Coronary artery (tissue), 2 donors: ENCODE data around the gene ZNF414.

Source experiments
- DNase-seq: peaks from one replicate; pipeline ENCODE4 v3.0.0-alpha.2; 2017; ENCODE audit warnings: low spot score
- H3K27ac ChIP-seq, 2 donors: fragments of 200-600 bp; sonication (generic); one replicate each; pipeline ENCODE4 v1.5.1; 2016 to 2019
- H3K4me3 ChIP-seq: fragments of 200-600 bp; sonication (generic); 2 replicates; pipeline ENCODE4 v1.5.1; 2016; ENCODE audit warnings: mild to moderate bottlenecking, moderate library complexity
- CTCF ChIP-seq: fragments of 200-600 bp; sonication (generic); IDR thresholded peaks from one replicate; pipeline ENCODE4 v1.5.1; 2019; ENCODE audit warnings: antibody characterized with exemption

Gene ZNF414

DNA sequence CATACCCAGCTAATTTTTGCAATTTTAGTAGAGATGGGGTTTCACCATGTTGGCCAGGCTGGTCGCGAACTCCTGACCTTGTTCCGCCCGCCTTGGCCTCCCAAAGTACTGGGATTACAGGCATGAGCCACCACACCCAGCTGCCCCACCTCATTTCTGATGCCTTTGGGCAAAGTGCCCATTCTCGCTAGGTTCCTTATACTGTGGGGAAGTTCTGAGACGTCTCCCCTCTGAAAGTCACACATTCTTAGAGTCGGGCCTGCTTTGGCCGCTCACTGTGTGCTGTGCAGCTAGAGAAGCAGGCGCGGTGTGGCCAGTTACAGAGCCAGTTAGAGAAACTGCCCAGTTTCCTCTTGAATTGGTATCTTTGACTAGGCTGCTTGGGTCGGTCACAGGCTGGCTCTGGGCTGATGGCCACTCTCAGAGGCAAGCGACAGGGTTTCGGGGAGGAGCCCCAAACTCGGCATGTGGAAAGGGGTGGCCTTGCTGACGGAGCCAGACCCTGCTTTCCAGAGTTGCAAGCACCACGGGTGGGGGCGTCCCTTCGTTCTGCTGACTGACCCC is 29.6 kb downstream of the ZNF414 start:
- TF ChIP-seq CTCF: no peak
- H3K4me3 ChIP-seq: no peak overlapping the region
- DNase-seq: no peak
- peak overlapping the region in 1 of 2 donors; percentile 21 for H3K27ac ChIP-seq

GRCh38 chr19:8483165-8483564 is 30.8 kb downstream of the ZNF414 start:
- TF ChIP-seq CTCF: no peak
- Histone ChIP-seq H3K4me3 (no peak overlapping the region), H3K27ac (no peak overlapping the region)
- DNase-seq: no peak

DNA sequence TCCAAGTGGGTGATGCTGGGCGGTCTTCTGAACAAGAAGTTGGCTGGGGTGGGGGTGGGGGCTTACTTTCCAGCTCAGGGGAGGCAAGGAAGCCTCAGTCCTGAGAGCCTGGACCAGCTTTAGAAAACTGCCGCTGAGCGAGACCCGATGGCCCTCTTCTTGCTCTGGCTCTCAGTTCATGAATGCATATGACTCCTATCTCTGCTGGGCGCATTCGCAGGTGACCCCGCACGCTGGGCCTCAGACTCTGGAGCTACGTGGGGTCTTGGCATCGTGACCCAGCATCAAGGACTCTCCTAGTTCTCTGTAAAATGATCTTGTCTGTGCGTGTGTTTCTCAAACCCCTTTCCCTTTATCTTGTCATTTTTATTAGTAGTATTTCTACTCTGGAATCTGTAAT is 31.3 kb downstream of the ZNF414 start:
- H3K27ac ChIP-seq: no peak overlapping the region
- H3K4me3 ChIP-seq: no peak overlapping the region
- TF ChIP-seq CTCF: no peak
- no peak for DNase-seq

- TF ChIP-seq CTCF: no peak
- DNase-seq: no peak
- peak overlapping the region in 1 of 2 donors; percentile 11 for H3K27ac ChIP-seq
- no peak overlapping the region for H3K4me3 ChIP-seq
Observed at GRCh38 chr19:8481616-8482015, 32.4 kb downstream of the ZNF414 start.

DNA sequence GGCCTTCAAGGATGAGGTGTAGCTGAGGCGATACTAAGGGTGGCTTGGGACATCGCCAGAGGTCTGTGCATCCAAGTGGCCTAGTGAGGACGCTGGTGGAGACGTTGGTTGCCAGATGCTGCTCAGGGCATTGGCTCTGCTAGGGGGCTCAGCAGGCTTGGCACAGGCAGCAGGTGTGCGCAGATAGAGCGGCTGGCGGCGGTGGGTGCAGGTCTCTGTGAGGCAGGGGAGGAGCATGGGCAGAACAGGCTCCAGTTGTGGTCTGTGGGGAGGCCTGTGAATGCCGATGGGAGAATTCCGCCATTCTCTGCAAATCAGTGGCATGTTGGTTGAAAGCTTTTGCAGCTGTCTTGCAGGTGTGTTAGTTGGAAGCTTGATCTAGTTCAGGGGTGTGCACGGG is 32.8 kb downstream of the ZNF414 start:
- no peak for DNase-seq
- Histone ChIP-seq H3K4me3 (no peak overlapping the region), H3K27ac (peak overlapping the region in 1 of 2 donors; percentile 11)
- TF ChIP-seq CTCF: no peak

DNA sequence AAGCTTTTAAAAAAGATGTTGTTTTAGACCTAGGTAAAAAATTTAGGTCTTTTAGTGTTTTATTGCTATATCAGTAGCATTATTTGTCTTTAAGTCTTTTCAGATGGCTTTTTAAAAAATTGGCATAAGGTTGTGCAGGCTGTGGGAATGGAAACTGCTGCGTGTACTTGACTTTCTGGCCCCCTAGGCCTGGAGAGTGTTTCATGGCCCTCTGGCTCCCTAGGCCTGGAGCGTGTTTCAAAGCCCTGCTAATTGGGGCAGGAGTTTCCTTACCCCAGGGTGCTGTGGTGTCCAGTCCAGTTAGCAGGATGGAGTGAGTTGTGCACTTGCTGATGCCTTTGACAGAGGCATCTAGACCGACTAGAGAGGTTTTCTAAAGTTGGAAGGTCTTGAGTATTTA is 35.4 kb downstream of the ZNF414 start:
- H3K27ac ChIP-seq: peak overlapping the region in 1 of 2 donors; percentile 38
- no peak overlapping the region for H3K4me3 ChIP-seq
- no peak for TF ChIP-seq CTCF
- DNase-seq: no peak

DNA sequence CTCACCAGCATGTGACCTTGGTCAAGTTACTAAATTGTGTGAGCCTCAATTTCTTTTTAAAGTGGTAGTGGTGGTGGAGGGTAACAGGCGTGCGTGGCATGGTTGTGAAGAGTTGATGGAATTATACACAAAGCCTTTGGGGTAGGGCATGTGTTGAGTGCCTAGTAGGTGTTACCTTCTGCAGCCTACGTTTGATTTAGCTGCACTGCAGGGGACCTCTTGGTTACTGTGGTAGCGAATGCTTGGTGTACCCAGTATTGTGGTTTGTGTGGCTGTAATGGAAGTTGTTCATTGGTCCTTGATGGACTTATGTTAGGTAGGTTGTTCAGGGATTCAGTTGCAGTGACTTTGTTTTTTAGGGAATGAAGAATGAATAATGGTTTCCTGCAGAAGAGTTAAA is 36.1 kb downstream of the ZNF414 start:
- no peak overlapping the region for H3K4me3 ChIP-seq
- H3K27ac ChIP-seq: no peak overlapping the region
- no peak for TF ChIP-seq CTCF
- no peak for DNase-seq
